ENCODE measurements around the gene ZFAND3. TPM values are rescaled to one million over a fixed set of nuclear protein-coding genes. Genes with fewer than 3 reads are reported as not detected.

ZFAND3 gene
- total and polyA plus RNA-seq, 2 of the 4 experiments (the other 2 are of a cell fraction): 10.9 to 26.7 TPM

- Histone ChIP-seq H3K9ac (ENCODE audit: low read depth, low read length) (no peak overlapping the region), H4K8ac (ENCODE audit: low read depth in 2 of 2, low read length in 2 of 2) (no peak overlapping the region; a peak in 1 of 4 replicates), H4K5ac (ENCODE audit: low read depth, low read length) (no peak overlapping the region), H4K20me1 (ENCODE audit: insufficient read depth, low read length) (no peaks in the 10 kb centered on the region), H2BK20ac (ENCODE audit: low read depth, low read length) (peak overlapping the region; percentile 42; the same call in 1 of the 2 replicates), H2AFZ (replicated peaks; ENCODE audit: low read length, poor library complexity) (peak overlapping the region; percentile 88), H3K27me3 (ENCODE audit: control insufficient read depth, insufficient read depth, low read length) (peaks cover 2% of the 10 kb centered on the region; the same call in 1 of the 2 replicates), H3K56ac (ENCODE audit: extremely low read depth, insufficient read depth, low read length) (no peak overlapping the region), H3K36me3 (ENCODE audit: control insufficient read depth, insufficient read depth, low read length) (no peaks in the 10 kb centered on the region), H3K4ac (ENCODE audit: low read depth, low read length) (no peak overlapping the region), H3K4me3 (ENCODE audit: insufficient read depth, low read depth, low read length) (no peak overlapping the region), H2BK15ac (ENCODE audit: low read depth, low read length) (no peak overlapping the region), H4K91ac (ENCODE audit: insufficient read depth, low read depth, low read length) (no peak overlapping the region), H2BK5ac (ENCODE audit: low read depth, low read length, poor library complexity, severe bottlenecking) (no peak overlapping the region), H2AK5ac (ENCODE audit: low read depth, low read length) (no peak overlapping the region), H3K14ac (replicated peaks; ENCODE audit: low read depth, low read length) (peak overlapping the region; percentile 86; the same call in 1 of the 2 replicates), H3K27ac (ENCODE audit: insufficient read depth, low read length) (no peak overlapping the region), H3K4me1 (ENCODE audit: control insufficient read depth, insufficient read depth, low read length) (peaks cover 16% of the 10 kb centered on the region), H3K9me1 (ENCODE audit: insufficient read depth, low read length) (peaks cover 12% of the 10 kb centered on the region), H3K4me2 (ENCODE audit: low read depth, low read length) (no peak overlapping the region; the same call in 1 of the 2 replicates), H2BK120ac (ENCODE audit: low read depth, low read length) (no peak overlapping the region), H2AK9ac (replicated peaks; ENCODE audit: low read depth, low read length, poor library complexity) (no peak overlapping the region), H3K9me3 (ENCODE audit: control insufficient read depth, insufficient read depth, low read length) (no peaks in the 10 kb centered on the region), H3K79me1 (ENCODE audit: low read depth in 1 of 2, low read length in 2 of 2) (no peaks in the 10 kb centered on the region), H3K23ac (ENCODE audit: low read depth, low read length) (no peak overlapping the region), H3K18ac (ENCODE audit: low read depth, low read length) (no peak overlapping the region)
- CTCF ChIA-PET: no interaction called here
- POLR2A ChIA-PET (ENCODE audit: unreplicated experiment): no interaction called here
- ATAC-seq (ENCODE audit: low read depth): no peak
- intact Hi-C loops (cut with micrococcal nuclease) (no loop called here), dilution Hi-C loops (cut with HindIII; ENCODE audit: low sequenced_read_pairs, unreplicated experiment) (no loop called here), in situ Hi-C loops (cut with MboI; ENCODE audit: low sequenced_read_pairs) (no loop called here)
- TF ChIP-seq FOS (IDR thresholded peaks at IDR 0.05; ENCODE audit: low read depth, low read length): no peak
- no peak for TF ChIP-seq MAFK (IDR thresholded peaks at IDR 0.05; ENCODE audit: low read depth, low read length)
- TF ChIP-seq CHD1 (IDR thresholded peaks at IDR 0.05; ENCODE audit: low read depth, low read length): no peak
- no peak for TF ChIP-seq RCOR1 (IDR thresholded peaks at IDR 0.05; ENCODE audit: insufficient replicate concordance, low read length)
- no peak for TF ChIP-seq CEBPB (IDR thresholded peaks at IDR 0.05; ENCODE audit: low read depth, low read length)
- no peak for TF ChIP-seq RAD21 (IDR thresholded peaks at IDR 0.05; ENCODE audit: low read length)
- TF ChIP-seq ELK1 (IDR thresholded peaks at IDR 0.05; ENCODE audit: borderline replicate concordance, low read depth, low read length): no peak
- TF ChIP-seq NFE2L2 (IDR thresholded peaks at IDR 0.05; ENCODE audit: low read depth, low read length): no peak
- TF ChIP-seq CTCF (conservative IDR thresholded peaks at IDR 0.05; ENCODE audit: low read depth, low read length): no peak
- no peak for DNase-seq
- BruUV-seq (replicated peaks): no TSS peak
- WGBS, 2 experiments (ENCODE audit: extremely low coverage in 2 of 2, insufficient read length in 1 of 2): 80% methylated on average over 1 of the region's 7 CpGs; no CpG with 5 or more reads in 1 of the 2 experiments
Observed at GRCh38 chr6:37784585-37784967, 35.0 kb upstream of the ZFAND3 start.

Measured in IMR-90 (cell line).